IMR-90 (cell line): ENCODE results near the gene RNF125. TPM values are rescaled to one million over a fixed set of nuclear protein-coding genes. Genes with fewer than 3 reads are reported as not detected.

Experiments
- ATAC-seq: fragments of 200-7000 bp; cut with Tn5 transposase; 2 replicates; pipeline ENCODE4 v1.9.1; 2020; ENCODE audit warnings: low read depth, mild to moderate bottlenecking, moderate library complexity
- BruUV-seq: library from RNA; stranded (reverse); fragments of 400-500 nt; replicated peaks from 2 replicates; lab custom pipeline; 2021; lab: Mats Ljungman, UMichigan
- CTCF ChIA-PET: fragments of 300-600 bp; formaldehyde crosslinking; extraction: SDS; loops from one replicate; lab custom pipeline; 2021; ENCODE audit warnings: antibody characterized with exemption; lab: Yijun Ruan, JAX
- POLR2A ChIA-PET: fragments of 300-600 bp; sonication (Branson Sonifier 250); formaldehyde crosslinking; loops from one replicate; lab custom pipeline; 2022; ENCODE audit warnings: antibody characterized with exemption; ENCODE audit not compliant: unreplicated experiment; lab: Charles Lee
- DNase-seq: peaks from one replicate; pipeline ENCODE4 v3.0.0; 2013
- H2AFZ ChIP-seq: replicated peaks from 2 replicates; pipeline ENCODE3; 2013; ENCODE audit warnings: low read length, mild to moderate bottlenecking; ENCODE audit not compliant: poor library complexity
- H2AK5ac ChIP-seq: 2 replicates; pipeline ENCODE4 v1.6.1; 2013; ENCODE audit warnings: low read depth, low read length, inconsistent platforms
- H2AK9ac ChIP-seq: replicated peaks from 2 replicates; pipeline ENCODE3; 2013; ENCODE audit warnings: mild to moderate bottlenecking, low read depth, low read length, moderate library complexity; ENCODE audit not compliant: poor library complexity
- H2BK120ac ChIP-seq: 2 replicates; pipeline ENCODE4 v1.6.1; 2013; ENCODE audit warnings: low read depth, low read length, inconsistent platforms
- H2BK15ac ChIP-seq: 3 replicates; pipeline ENCODE4 v1.6.1; 2013; ENCODE audit warnings: low read depth, low read length, inconsistent platforms
- H2BK20ac ChIP-seq: 2 replicates; pipeline ENCODE4 v1.6.1; 2013; ENCODE audit warnings: low read depth, mild to moderate bottlenecking, inconsistent platforms, low read length, moderate library complexity
- H2BK5ac ChIP-seq: 2 replicates; pipeline ENCODE4 v1.6.1; 2013; ENCODE audit warnings: mild to moderate bottlenecking, low read depth, low read length, inconsistent platforms; ENCODE audit not compliant: poor library complexity, severe bottlenecking
- H3K14ac ChIP-seq: replicated peaks from 2 replicates; pipeline ENCODE4 v1.6.1; 2013; ENCODE audit warnings: low read depth, low read length, inconsistent platforms
- H3K18ac ChIP-seq: 2 replicates; pipeline ENCODE4 v1.6.1; 2013; ENCODE audit warnings: low read depth, low read length, control low read depth
- H3K23ac ChIP-seq: 2 replicates; pipeline ENCODE4 v1.6.1; 2013; ENCODE audit warnings: low read depth, low read length, inconsistent platforms
- H3K27ac ChIP-seq: 2 replicates; pipeline ENCODE4 v1.5.1; 2013; ENCODE audit warnings: mild to moderate bottlenecking, control low read depth, low read length; ENCODE audit not compliant: insufficient read depth
- H3K27me3 ChIP-seq: 2 replicates; pipeline ENCODE4 v1.6.1; 2013; ENCODE audit warnings: low read length; ENCODE audit not compliant: control insufficient read depth, insufficient read depth
- H3K36me3 ChIP-seq: 2 replicates; pipeline ENCODE4 v1.6.1; 2013; ENCODE audit warnings: low read length, mixed read lengths; ENCODE audit not compliant: control insufficient read depth, insufficient read depth
- H3K4ac ChIP-seq: 2 replicates; pipeline ENCODE4 v1.6.1; 2013; ENCODE audit warnings: low read depth, low read length, inconsistent platforms
- H3K4me1 ChIP-seq: 2 replicates; pipeline ENCODE4 v1.6.1; 2013; ENCODE audit warnings: low read length, mixed read lengths; ENCODE audit not compliant: control insufficient read depth, insufficient read depth
- H3K4me2 ChIP-seq: 2 replicates; pipeline ENCODE4 v1.6.1; 2013; ENCODE audit warnings: low read depth, mild to moderate bottlenecking, control low read depth, low read length, moderate library complexity
- H3K4me3 ChIP-seq: 2 replicates; pipeline ENCODE4 v1.5.1; 2013; ENCODE audit warnings: low read depth, mild to moderate bottlenecking, control low read depth, low read length, moderate library complexity; ENCODE audit not compliant: insufficient read depth
- H3K56ac ChIP-seq: 2 replicates; pipeline ENCODE4 v1.6.1; 2013; ENCODE audit warnings: low read length, inconsistent platforms; ENCODE audit not compliant: insufficient read depth; ENCODE audit errors: extremely low read depth
- H3K79me1 ChIP-seq, 2 experiments: 2 replicates each; pipeline ENCODE4 v1.6.1; 2013; ENCODE audit warnings: low read length in 2 of 2, inconsistent platforms in 1 of 2, low read depth in 1 of 2
- H3K9ac ChIP-seq: 2 replicates; pipeline ENCODE4 v1.6.1; 2013; ENCODE audit warnings: low read depth, low read length, control low read depth
- H3K9me1 ChIP-seq: 2 replicates; pipeline ENCODE4 v1.6.1; 2013; ENCODE audit warnings: low read length, inconsistent platforms; ENCODE audit not compliant: insufficient read depth
- H3K9me3 ChIP-seq: 2 replicates; pipeline ENCODE4 v1.6.1; 2013; ENCODE audit warnings: low read length; ENCODE audit not compliant: control insufficient read depth, insufficient read depth
- H4K20me1 ChIP-seq: 2 replicates; pipeline ENCODE4 v1.6.1; 2013; ENCODE audit warnings: low read length, inconsistent platforms; ENCODE audit not compliant: insufficient read depth
- H4K5ac ChIP-seq: 2 replicates; pipeline ENCODE4 v1.6.1; 2013; ENCODE audit warnings: mild to moderate bottlenecking, low read depth, low read length, control low read depth
- H4K8ac ChIP-seq, 2 experiments: 2 replicates each; pipeline ENCODE4 v1.6.1; 2013; ENCODE audit warnings: low read depth in 2 of 2, low read length in 2 of 2, control low read depth in 1 of 2, inconsistent platforms in 1 of 2
- H4K91ac ChIP-seq: 2 replicates; pipeline ENCODE4 v1.6.1; 2013; ENCODE audit warnings: low read depth, low read length, inconsistent platforms; ENCODE audit not compliant: insufficient read depth
- BHLHE40 ChIP-seq: fragments of 150-350 bp; IDR thresholded peaks from 2 replicates; pipeline ENCODE4 v1.6.1; 2016; ENCODE audit warnings: mild to moderate bottlenecking, low read depth, low read length
- MAFK ChIP-seq: IDR thresholded peaks from 2 replicates; pipeline ENCODE4 v1.6.1; 2012; ENCODE audit warnings: low read depth, low read length, improper control_type of control experiment
- MXI1 ChIP-seq: IDR thresholded peaks from 2 replicates; pipeline ENCODE4 v1.6.1; 2012; ENCODE audit warnings: low read depth, mild to moderate bottlenecking, low read length, moderate library complexity, borderline replicate concordance
- NFE2L2 ChIP-seq: fragments of 150-350 bp; IDR thresholded peaks from 2 replicates; pipeline ENCODE4 v1.6.1; 2016; ENCODE audit warnings: low read depth, mild to moderate bottlenecking, low read length
- WGBS, 2 experiments: methylation state at CpG; one replicate each; pipeline versions ENCODE4 v1.1.5 to v1.1.7; 2013; ENCODE audit warnings: missing lambda C conversion rate in 2 of 2; ENCODE audit not compliant: insufficient read length in 1 of 2; ENCODE audit errors: extremely low coverage in 2 of 2; 5-methylcytosine and 5-hydroxymethylcytosine counted together
- dilution Hi-C: fragments of 300-500 bp; cut with HindIII; formaldehyde crosslinking; loops from one replicate; pipeline ENCODE4 v1.14.3; 2018; ENCODE audit warnings: low sequenced_read_pairs; ENCODE audit not compliant: unreplicated experiment
- in situ Hi-C: fragments of 300-500 bp; cut with MboI; formaldehyde crosslinking; loops from 3 replicates; pipeline ENCODE4 v1.14.3; 2019; ENCODE audit warnings: low sequenced_read_pairs, inconsistent platforms, mixed read lengths
- intact Hi-C: fragments of 100-400 bp; cut with micrococcal nuclease; formaldehyde crosslinking; loops from 2 replicates; pipeline ENCODE4 v1.10.0; 2022
- polyA plus RNA-seq, 3 experiments: library from polyadenylated mRNA; depleted of rRNA; stranded (reverse); fragments of >200 nt; gene quantifications; 2 replicates each; pipeline ENCODE4 v1.2.3, GENCODE V29; 2012; ENCODE audit warnings: low replicate concordance in 1 of 3
- total RNA-seq: library from RNA; depleted of rRNA; stranded (reverse); fragments of >200 nt; gene quantifications from 2 replicates; pipeline ENCODE4 v1.2.3, GENCODE V29; 2012
- TF ChIP-seq, protein P1 (sequence below): fragments of 150-350 bp; IDR thresholded peaks from 2 replicates; pipeline ENCODE4 v1.6.1; 2016; ENCODE audit warnings: low read depth, mild to moderate bottlenecking, low read length, moderate library complexity, borderline replicate concordance

Gene RNF125
- total and polyA plus RNA-seq, 2 of the 4 experiments (the other 2 are of a cell fraction): under 0.01 to 0.10 TPM

DNA sequence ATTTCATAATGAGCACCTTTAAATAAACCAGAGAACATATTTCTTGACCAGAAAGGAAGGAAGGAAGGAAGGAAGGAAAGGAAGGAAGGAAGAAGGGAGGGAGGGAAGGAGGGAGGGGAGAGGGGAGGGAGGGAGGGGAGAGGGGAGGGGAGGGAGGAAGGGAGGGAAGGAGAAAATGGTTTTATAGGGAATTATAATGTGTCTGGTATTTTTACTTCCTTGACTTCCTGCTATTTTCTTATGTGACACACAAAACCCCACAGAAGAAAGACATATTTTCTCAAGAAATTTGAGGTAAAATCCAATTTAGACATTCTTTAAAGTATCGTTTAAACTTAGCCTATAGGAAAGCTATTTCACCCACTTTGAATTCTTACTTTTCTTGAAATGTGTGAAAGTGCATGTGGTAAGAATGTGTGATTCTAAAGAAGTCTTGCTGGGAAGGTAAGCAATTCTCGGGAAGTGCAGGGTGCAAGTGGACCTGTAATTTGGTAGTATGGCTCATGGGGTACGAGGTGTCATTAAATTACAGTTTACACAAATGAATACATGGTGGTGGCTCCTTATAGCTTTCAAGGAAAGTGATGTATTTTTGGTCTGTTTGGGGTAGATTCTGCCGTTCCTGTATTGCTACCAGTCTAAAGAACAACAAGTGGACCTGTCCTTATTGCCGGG, 18.0 kb downstream of the RNF125 start:
- Histone ChIP-seq H2BK15ac (no peak overlapping the region), H3K79me1 (no peaks in the 10 kb centered on the region), H4K20me1 (no peaks in the 10 kb centered on the region), H3K36me3 (no peaks in the 10 kb centered on the region), H3K23ac (no peak overlapping the region), H2AK5ac (no peak overlapping the region), H3K18ac (no peak overlapping the region), H3K9me3 (no peaks in the 10 kb centered on the region), H2BK5ac (no peak overlapping the region), H3K27ac (no peak overlapping the region), H3K14ac (no peak overlapping the region), H3K56ac (no peak overlapping the region), H3K4me2 (no peak overlapping the region), H3K9me1 (no peaks in the 10 kb centered on the region), H3K4me1 (no peaks in the 10 kb centered on the region), H3K4ac (no peak overlapping the region), H4K8ac (no peak overlapping the region), H3K9ac (no peak overlapping the region), H2AFZ (no peak overlapping the region), H3K27me3 (no peaks in the 10 kb centered on the region), H4K5ac (no peak overlapping the region), H2AK9ac (no peak overlapping the region), H2BK120ac (no peak overlapping the region), H2BK20ac (no peak overlapping the region), H4K91ac (no peak overlapping the region), H3K4me3 (no peak overlapping the region)
- dilution Hi-C loops: no loop called here
- WGBS, 2 experiments: no CpG with 5 or more reads among the region's 5 CpGs
- in situ Hi-C loops: no loop called here
- ATAC-seq: no peak
- ChIA-PET CTCF (no interaction called here), POLR2A (no interaction called here)
- TF ChIP-seq MAFK (no peak), BHLHE40 (no peak), MXI1 (no peak), NFE2L2 (no peak)
- TF ChIP-seq, protein P1, sequence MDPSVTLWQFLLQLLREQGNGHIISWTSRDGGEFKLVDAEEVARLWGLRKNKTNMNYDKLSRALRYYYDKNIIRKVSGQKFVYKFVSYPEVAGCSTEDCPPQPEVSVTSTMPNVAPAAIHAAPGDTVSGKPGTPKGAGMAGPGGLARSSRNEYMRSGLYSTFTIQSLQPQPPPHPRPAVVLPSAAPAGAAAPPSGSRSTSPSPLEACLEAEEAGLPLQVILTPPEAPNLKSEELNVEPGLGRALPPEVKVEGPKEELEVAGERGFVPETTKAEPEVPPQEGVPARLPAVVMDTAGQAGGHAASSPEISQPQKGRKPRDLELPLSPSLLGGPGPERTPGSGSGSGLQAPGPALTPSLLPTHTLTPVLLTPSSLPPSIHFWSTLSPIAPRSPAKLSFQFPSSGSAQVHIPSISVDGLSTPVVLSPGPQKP: no peak
- no peak for DNase-seq
- intact Hi-C loops: no loop called here
- BruUV-seq: no TSS peak
